Transverse colon (tissue), 4 donors: ENCODE data around the gene TLE7. TPM values are rescaled to one million over a fixed set of nuclear protein-coding genes. Genes with fewer than 3 reads are reported as not detected.

Source experiments
- DNase-seq: peaks from one replicate; pipeline ENCODE4 v3.0.0-alpha.2; 2019
- H3K27ac ChIP-seq, 4 donors: fragments of 200-600 bp; sonication (generic); 2 replicates each; pipeline ENCODE4 v1.5.1; 2016 to 2018; ENCODE audit warnings: inconsistent platforms in 4 of 4
- H3K27me3 ChIP-seq: fragments of 200-600 bp; sonication (generic); 2 replicates; pipeline ENCODE4 v1.5.1; 2017; ENCODE audit warnings: inconsistent platforms
- H3K36me3 ChIP-seq, 4 donors: fragments of 200-600 bp; sonication (generic); 2 replicates each; pipeline ENCODE4 v1.5.1; 2017 to 2019; ENCODE audit warnings: inconsistent platforms in 4 of 4
- H3K4me1 ChIP-seq, 4 donors: fragments of 200-600 bp; sonication (generic); 2 replicates each; pipeline ENCODE4 v1.5.1; 2017 to 2020; ENCODE audit warnings: inconsistent platforms in 4 of 4
- H3K4me3 ChIP-seq, 4 donors: fragments of 200-600 bp; sonication (generic); 1 replicate in 1 of 4; 2 replicates in 3 of 4; pipeline versions ENCODE4 v1.5.1 to v1.6.1; 2017 to 2019; ENCODE audit warnings: inconsistent platforms in 4 of 4
- H3K9me3 ChIP-seq, 2 donors: fragments of 200-600 bp; sonication (generic); 2 replicates each; pipeline ENCODE4 v1.5.1; 2017 to 2019; ENCODE audit warnings: inconsistent platforms in 2 of 2
- EP300 ChIP-seq: sonication (generic); formaldehyde crosslinking; IDR thresholded peaks from one replicate; pipeline ENCODE4 v1.6.1; 2017; ENCODE audit warnings: antibody characterized with exemption, low read depth
- POLR2A ChIP-seq: fragments of 450-650 bp; IDR thresholded peaks from one replicate; pipeline ENCODE4 v1.6.1; 2016; ENCODE audit warnings: antibody characterized with exemption, mild to moderate bottlenecking, moderate library complexity
- POLR2AphosphoS5 ChIP-seq, 3 donors: sonication (generic); formaldehyde crosslinking; IDR thresholded peaks; one replicate each; pipeline ENCODE4 v1.6.1; 2016; ENCODE audit warnings: antibody characterized with exemption in 3 of 3
- WGBS, 2 donors: methylation state at CpG; one replicate each; pipeline ENCODE4 v1.1.5; 2018; ENCODE audit warnings: low coverage in 1 of 2; 5-methylcytosine and 5-hydroxymethylcytosine counted together
- in situ Hi-C, 4 donors: fragments of 200-750 bp; cut with MboI; loops; one replicate each; pipeline versions ENCODE4 v1.15.0 to v1.15.1; 2017; ENCODE audit warnings: low sequenced_read_pairs in 3 of 4, low pct_ligation_motif_present in 1 of 4, low pct_unique_long_range_greater_than_20kb in 1 of 4
- intact Hi-C: fragments of 100-400 bp; cut with DNase I; formaldehyde crosslinking; loops from one replicate; pipeline ENCODE4 v1.15.1; 2023; ENCODE audit warnings: low total_unique reads
- total RNA-seq, 4 donors: library from RNA; depleted of rRNA; stranded (reverse); fragments of >200 nt; gene quantifications; one replicate each; pipeline ENCODE4 v1.1.0, GENCODE V29; 2016
- TF ChIP-seq, protein P1 (sequence below), 5 experiments: fragments of 200-600 bp in 3 of 5; fragments of 450-650 bp in 2 of 5; sonication (generic) in 3 of 5; IDR thresholded peaks; 1 replicate in 2 of 5; 2 replicates in 3 of 5; pipeline ENCODE4 v1.5.1; 2016 to 2017; ENCODE audit warnings: antibody characterized with exemption in 5 of 5, inconsistent platforms in 3 of 5, mild to moderate bottlenecking in 2 of 5, moderate library complexity in 1 of 5

The TLE7 gene
- total RNA-seq, 4 donors from 2014 or later = not detected

DNA sequence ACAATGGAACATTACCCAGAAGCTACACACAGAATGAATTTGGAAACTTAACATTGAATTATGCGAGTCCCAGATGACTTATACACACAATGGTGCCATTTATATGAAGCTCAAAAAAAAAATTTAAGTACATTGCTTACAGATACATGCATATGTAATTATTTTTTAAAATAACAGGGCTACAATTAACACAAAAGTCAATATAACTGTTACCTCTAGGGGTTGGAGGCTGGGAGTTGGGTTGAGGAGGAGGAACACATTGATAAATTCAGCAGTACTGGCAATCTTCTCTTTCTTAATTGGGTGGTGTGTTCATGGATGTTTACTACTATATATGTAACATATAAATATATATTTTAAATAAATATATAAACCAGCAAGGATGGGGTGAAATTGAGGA is 19.1 kb upstream of the TLE7 start:
- H3K4me3 ChIP-seq = peak overlapping the region in 3 of 4 donors; percentile 70 to 97 (median 75)
- in situ Hi-C loops = no loop called here
- H3K9me3 ChIP-seq = no peaks in the 10 kb centered on the region
- H3K4me1 ChIP-seq = peaks cover 4 to 27% (median 14%) of the 10 kb centered on the region in 4 donors
- WGBS, 2 donors = 88 to 97% methylated on average over 1 of the region's 1 CpG
- DNase-seq = no peak
- H3K36me3 ChIP-seq = peaks cover 0 to 2% (median 0%) of the 10 kb centered on the region in 4 donors
- intact Hi-C loops = no loop called here
- TF ChIP-seq POLR2AphosphoS5 (IDR thresholded peaks at IDR 0.05) (no peak), EP300 (no peak), POLR2A (no peak)
- TF ChIP-seq, protein P1, sequence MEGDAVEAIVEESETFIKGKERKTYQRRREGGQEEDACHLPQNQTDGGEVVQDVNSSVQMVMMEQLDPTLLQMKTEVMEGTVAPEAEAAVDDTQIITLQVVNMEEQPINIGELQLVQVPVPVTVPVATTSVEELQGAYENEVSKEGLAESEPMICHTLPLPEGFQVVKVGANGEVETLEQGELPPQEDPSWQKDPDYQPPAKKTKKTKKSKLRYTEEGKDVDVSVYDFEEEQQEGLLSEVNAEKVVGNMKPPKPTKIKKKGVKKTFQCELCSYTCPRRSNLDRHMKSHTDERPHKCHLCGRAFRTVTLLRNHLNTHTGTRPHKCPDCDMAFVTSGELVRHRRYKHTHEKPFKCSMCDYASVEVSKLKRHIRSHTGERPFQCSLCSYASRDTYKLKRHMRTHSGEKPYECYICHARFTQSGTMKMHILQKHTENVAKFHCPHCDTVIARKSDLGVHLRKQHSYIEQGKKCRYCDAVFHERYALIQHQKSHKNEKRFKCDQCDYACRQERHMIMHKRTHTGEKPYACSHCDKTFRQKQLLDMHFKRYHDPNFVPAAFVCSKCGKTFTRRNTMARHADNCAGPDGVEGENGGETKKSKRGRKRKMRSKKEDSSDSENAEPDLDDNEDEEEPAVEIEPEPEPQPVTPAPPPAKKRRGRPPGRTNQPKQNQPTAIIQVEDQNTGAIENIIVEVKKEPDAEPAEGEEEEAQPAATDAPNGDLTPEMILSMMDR (IDR thresholded peaks at IDR 0.05) = no peak
- H3K27me3 ChIP-seq = no peaks in the 10 kb centered on the region
- no peak overlapping the region for H3K27ac ChIP-seq

DNA sequence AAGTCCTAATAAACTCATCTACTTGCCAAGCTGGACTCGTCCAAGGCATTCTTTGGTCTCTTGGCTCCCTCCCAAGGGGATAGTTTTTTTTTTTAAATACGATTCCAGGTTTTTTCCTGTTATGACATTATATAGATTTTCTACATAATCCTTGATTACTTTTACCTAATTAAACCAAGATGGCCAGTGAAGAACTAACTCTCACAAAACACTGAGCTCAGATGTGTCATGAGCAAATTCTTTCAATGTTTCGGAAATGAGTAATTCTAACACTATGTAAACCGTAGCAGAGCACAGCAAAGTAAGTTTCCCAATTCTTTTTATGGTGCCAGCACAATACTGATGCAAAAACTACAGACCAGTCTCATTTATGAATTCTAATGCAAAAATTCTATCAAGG is 18.4 kb upstream of the TLE7 start:
- no peak overlapping the region for H3K27ac ChIP-seq
- H3K4me1 ChIP-seq = peaks cover 4 to 27% (median 14%) of the 10 kb centered on the region in 4 donors
- H3K27me3 ChIP-seq = no peaks in the 10 kb centered on the region
- 72 to 77% methylated on average over 4 of the region's 4 CpGs for WGBS, 2 donors
- no peak for DNase-seq
- H3K4me3 ChIP-seq = no peak overlapping the region
- in situ Hi-C loops = no loop called here
- H3K9me3 ChIP-seq = no peaks in the 10 kb centered on the region
- H3K36me3 ChIP-seq = peaks cover 0 to 10% (median 3%) of the 10 kb centered on the region in 4 donors
- no peak for TF ChIP-seq POLR2AphosphoS5 (IDR thresholded peaks at IDR 0.05)
- no peak for TF ChIP-seq POLR2A
- TF ChIP-seq, protein P1 (IDR thresholded peaks at IDR 0.05) = no peak
- TF ChIP-seq EP300 = no peak
- intact Hi-C loops = no loop called here

DNA sequence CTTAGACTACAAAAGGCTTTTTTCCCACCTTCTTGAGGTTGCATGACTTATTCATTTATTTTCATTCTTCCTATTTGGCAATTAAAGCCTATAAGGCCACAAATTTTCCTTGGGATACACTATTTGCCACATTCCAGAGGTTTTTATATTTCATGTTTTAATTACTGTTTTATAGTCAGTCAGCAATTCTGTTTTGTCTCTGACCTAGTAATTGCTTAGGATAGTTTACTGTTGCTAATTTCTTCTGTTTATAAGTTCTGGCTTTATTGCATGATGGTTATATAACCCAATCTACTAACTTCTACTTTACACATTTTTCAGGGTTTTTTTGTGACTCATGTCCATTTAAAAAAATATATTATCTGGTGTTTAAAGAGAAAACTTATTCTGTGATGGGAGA is 17.7 kb upstream of the TLE7 start:
- H3K27ac ChIP-seq = no peak overlapping the region
- TF ChIP-seq POLR2AphosphoS5 (IDR thresholded peaks at IDR 0.05) = no peak
- TF ChIP-seq EP300 = no peak
- TF ChIP-seq, protein P1 (IDR thresholded peaks at IDR 0.05) = no peak
- no peak for TF ChIP-seq POLR2A
- H3K4me1 ChIP-seq = peaks cover 4 to 27% (median 14%) of the 10 kb centered on the region in 4 donors
- in situ Hi-C loops = no loop called here
- no peaks in the 10 kb centered on the region for H3K9me3 ChIP-seq
- peaks cover 0 to 13% (median 5%) of the 10 kb centered on the region in 4 donors for H3K36me3 ChIP-seq
- DNase-seq = no peak
- no peaks in the 10 kb centered on the region for H3K27me3 ChIP-seq
- no peak overlapping the region for H3K4me3 ChIP-seq
- intact Hi-C loops = no loop called here

DNA sequence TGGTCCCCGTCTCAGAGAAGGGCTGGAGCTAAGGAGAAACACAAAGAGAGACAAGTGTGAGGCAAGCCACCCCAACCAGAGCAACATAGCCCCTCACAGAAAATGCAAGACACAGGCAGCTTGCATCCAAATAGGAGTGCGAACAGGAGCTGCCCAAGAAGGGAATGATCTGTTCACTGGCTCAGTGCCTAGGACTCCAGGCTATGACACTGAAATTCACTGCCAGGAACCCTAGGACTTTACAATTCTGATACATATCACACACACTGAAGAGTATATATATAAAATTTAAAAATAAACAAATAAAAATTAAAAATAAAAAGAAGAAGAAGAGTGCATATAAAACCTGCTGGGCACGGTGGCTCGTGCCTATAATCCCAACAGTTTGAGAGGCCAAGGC is 14.9 kb upstream of the TLE7 start:
- no peak overlapping the region for H3K27ac ChIP-seq
- in situ Hi-C loops = no loop called here
- WGBS, 2 donors = 97% methylated on average over 3 to 4 of the region's 4 CpGs
- intact Hi-C loops = no loop called here
- H3K9me3 ChIP-seq = no peaks in the 10 kb centered on the region
- H3K27me3 ChIP-seq = no peaks in the 10 kb centered on the region
- H3K4me3 ChIP-seq = no peak overlapping the region
- TF ChIP-seq EP300 (no peak), POLR2AphosphoS5 (IDR thresholded peaks at IDR 0.05) (no peak), POLR2A (no peak)
- TF ChIP-seq, protein P1 (IDR thresholded peaks at IDR 0.05) = no peak
- H3K4me1 ChIP-seq = peaks cover 4 to 21% (median 12%) of the 10 kb centered on the region in 4 donors
- H3K36me3 ChIP-seq = peaks cover 0 to 36% (median 17%) of the 10 kb centered on the region in 4 donors
- DNase-seq = no peak
